ENCODE results near the gene ITGA3.

- TF ChIP-seq POLR2A (IDR thresholded peaks at IDR 0.05; ENCODE audit: low read depth, low read length) = no peak
- TF ChIP-seq POLR2AphosphoS5 (IDR thresholded peaks at IDR 0.05; ENCODE audit: low read depth, low read length) = no peak
- no peak for TF ChIP-seq PAX5 (IDR thresholded peaks at IDR 0.05; ENCODE audit: insufficient read depth, low read length, severe bottlenecking)
Measured at GRCh38 chr17:50094243-50094752, 38.4 kb downstream of the ITGA3 start.

All from GM12891 (cell line).